IMR-90 (cell line): ENCODE measurements around the gene DACH1. TPM values are rescaled to one million over a fixed set of nuclear protein-coding genes. Genes with fewer than 3 reads are reported as not detected.

Experiments used
- ATAC-seq: fragments of 200-7000 bp; cut with Tn5 transposase; 2 replicates; pipeline ENCODE4 v1.9.1; 2020; ENCODE audit warnings: low read depth, mild to moderate bottlenecking, moderate library complexity
- BruUV-seq: library from RNA; stranded (reverse); fragments of 400-500 nt; replicated peaks from 2 replicates; lab custom pipeline; 2021; lab: Mats Ljungman, UMichigan
- CTCF ChIA-PET: fragments of 300-600 bp; formaldehyde crosslinking; extraction: SDS; loops from one replicate; lab custom pipeline; 2021; ENCODE audit warnings: antibody characterized with exemption; lab: Yijun Ruan, JAX
- POLR2A ChIA-PET: fragments of 300-600 bp; sonication (Branson Sonifier 250); formaldehyde crosslinking; loops from one replicate; lab custom pipeline; 2022; ENCODE audit warnings: antibody characterized with exemption; ENCODE audit not compliant: unreplicated experiment; lab: Charles Lee
- DNase-seq: peaks from one replicate; pipeline ENCODE4 v3.0.0; 2013
- H2AFZ ChIP-seq: replicated peaks from 2 replicates; pipeline ENCODE3; 2013; ENCODE audit warnings: low read length, mild to moderate bottlenecking; ENCODE audit not compliant: poor library complexity
- H2AK5ac ChIP-seq: 2 replicates; pipeline ENCODE4 v1.6.1; 2013; ENCODE audit warnings: low read depth, low read length, inconsistent platforms
- H2AK9ac ChIP-seq: replicated peaks from 2 replicates; pipeline ENCODE3; 2013; ENCODE audit warnings: mild to moderate bottlenecking, low read depth, low read length, moderate library complexity; ENCODE audit not compliant: poor library complexity
- H2BK120ac ChIP-seq: 2 replicates; pipeline ENCODE4 v1.6.1; 2013; ENCODE audit warnings: low read depth, low read length, inconsistent platforms
- H2BK15ac ChIP-seq: 3 replicates; pipeline ENCODE4 v1.6.1; 2013; ENCODE audit warnings: low read depth, low read length, inconsistent platforms
- H2BK20ac ChIP-seq: 2 replicates; pipeline ENCODE4 v1.6.1; 2013; ENCODE audit warnings: low read depth, mild to moderate bottlenecking, inconsistent platforms, low read length, moderate library complexity
- H2BK5ac ChIP-seq: 2 replicates; pipeline ENCODE4 v1.6.1; 2013; ENCODE audit warnings: mild to moderate bottlenecking, low read depth, low read length, inconsistent platforms; ENCODE audit not compliant: poor library complexity, severe bottlenecking
- H3K14ac ChIP-seq: replicated peaks from 2 replicates; pipeline ENCODE4 v1.6.1; 2013; ENCODE audit warnings: low read depth, low read length, inconsistent platforms
- H3K18ac ChIP-seq: 2 replicates; pipeline ENCODE4 v1.6.1; 2013; ENCODE audit warnings: low read depth, low read length, control low read depth
- H3K23ac ChIP-seq: 2 replicates; pipeline ENCODE4 v1.6.1; 2013; ENCODE audit warnings: low read depth, low read length, inconsistent platforms
- H3K27ac ChIP-seq: 2 replicates; pipeline ENCODE4 v1.5.1; 2013; ENCODE audit warnings: mild to moderate bottlenecking, control low read depth, low read length; ENCODE audit not compliant: insufficient read depth
- H3K27me3 ChIP-seq: 2 replicates; pipeline ENCODE4 v1.6.1; 2013; ENCODE audit warnings: low read length; ENCODE audit not compliant: control insufficient read depth, insufficient read depth
- H3K36me3 ChIP-seq: 2 replicates; pipeline ENCODE4 v1.6.1; 2013; ENCODE audit warnings: low read length, mixed read lengths; ENCODE audit not compliant: control insufficient read depth, insufficient read depth
- H3K4ac ChIP-seq: 2 replicates; pipeline ENCODE4 v1.6.1; 2013; ENCODE audit warnings: low read depth, low read length, inconsistent platforms
- H3K4me1 ChIP-seq: 2 replicates; pipeline ENCODE4 v1.6.1; 2013; ENCODE audit warnings: low read length, mixed read lengths; ENCODE audit not compliant: control insufficient read depth, insufficient read depth
- H3K4me2 ChIP-seq: 2 replicates; pipeline ENCODE4 v1.6.1; 2013; ENCODE audit warnings: low read depth, mild to moderate bottlenecking, control low read depth, low read length, moderate library complexity
- H3K4me3 ChIP-seq: 2 replicates; pipeline ENCODE4 v1.5.1; 2013; ENCODE audit warnings: low read depth, mild to moderate bottlenecking, control low read depth, low read length, moderate library complexity; ENCODE audit not compliant: insufficient read depth
- H3K56ac ChIP-seq: 2 replicates; pipeline ENCODE4 v1.6.1; 2013; ENCODE audit warnings: low read length, inconsistent platforms; ENCODE audit not compliant: insufficient read depth; ENCODE audit errors: extremely low read depth
- H3K79me1 ChIP-seq, 2 experiments: 2 replicates each; pipeline ENCODE4 v1.6.1; 2013; ENCODE audit warnings: low read length in 2 of 2, inconsistent platforms in 1 of 2, low read depth in 1 of 2
- H3K9ac ChIP-seq: 2 replicates; pipeline ENCODE4 v1.6.1; 2013; ENCODE audit warnings: low read depth, low read length, control low read depth
- H3K9me1 ChIP-seq: 2 replicates; pipeline ENCODE4 v1.6.1; 2013; ENCODE audit warnings: low read length, inconsistent platforms; ENCODE audit not compliant: insufficient read depth
- H3K9me3 ChIP-seq: 2 replicates; pipeline ENCODE4 v1.6.1; 2013; ENCODE audit warnings: low read length; ENCODE audit not compliant: control insufficient read depth, insufficient read depth
- H4K20me1 ChIP-seq: 2 replicates; pipeline ENCODE4 v1.6.1; 2013; ENCODE audit warnings: low read length, inconsistent platforms; ENCODE audit not compliant: insufficient read depth
- H4K5ac ChIP-seq: 2 replicates; pipeline ENCODE4 v1.6.1; 2013; ENCODE audit warnings: mild to moderate bottlenecking, low read depth, low read length, control low read depth
- H4K8ac ChIP-seq, 2 experiments: 2 replicates each; pipeline ENCODE4 v1.6.1; 2013; ENCODE audit warnings: low read depth in 2 of 2, low read length in 2 of 2, control low read depth in 1 of 2, inconsistent platforms in 1 of 2
- H4K91ac ChIP-seq: 2 replicates; pipeline ENCODE4 v1.6.1; 2013; ENCODE audit warnings: low read depth, low read length, inconsistent platforms; ENCODE audit not compliant: insufficient read depth
- BHLHE40 ChIP-seq: fragments of 150-350 bp; IDR thresholded peaks from 2 replicates; pipeline ENCODE4 v1.6.1; 2016; ENCODE audit warnings: mild to moderate bottlenecking, low read depth, low read length
- MAZ ChIP-seq: IDR thresholded peaks from 2 replicates; pipeline ENCODE4 v1.6.1; 2012; ENCODE audit warnings: low read depth, mild to moderate bottlenecking, low read length, improper control_type of control experiment, moderate library complexity, borderline replicate concordance
- MXI1 ChIP-seq: IDR thresholded peaks from 2 replicates; pipeline ENCODE4 v1.6.1; 2012; ENCODE audit warnings: low read depth, mild to moderate bottlenecking, low read length, moderate library complexity, borderline replicate concordance
- NFE2L2 ChIP-seq: fragments of 150-350 bp; IDR thresholded peaks from 2 replicates; pipeline ENCODE4 v1.6.1; 2016; ENCODE audit warnings: low read depth, mild to moderate bottlenecking, low read length
- SMC3 ChIP-seq: fragments of 150-350 bp; IDR thresholded peaks from 2 replicates; pipeline ENCODE4 v1.6.1; 2016; ENCODE audit warnings: low read depth, mild to moderate bottlenecking, antibody characterized with exemption, low read length, moderate library complexity
- WGBS, 2 experiments: methylation state at CpG; one replicate each; pipeline versions ENCODE4 v1.1.5 to v1.1.7; 2013; ENCODE audit warnings: missing lambda C conversion rate in 2 of 2; ENCODE audit not compliant: insufficient read length in 1 of 2; ENCODE audit errors: extremely low coverage in 2 of 2; 5-methylcytosine and 5-hydroxymethylcytosine counted together
- dilution Hi-C: fragments of 300-500 bp; cut with HindIII; formaldehyde crosslinking; loops from one replicate; pipeline ENCODE4 v1.14.3; 2018; ENCODE audit warnings: low sequenced_read_pairs; ENCODE audit not compliant: unreplicated experiment
- in situ Hi-C: fragments of 300-500 bp; cut with MboI; formaldehyde crosslinking; loops from 3 replicates; pipeline ENCODE4 v1.14.3; 2019; ENCODE audit warnings: low sequenced_read_pairs, inconsistent platforms, mixed read lengths
- intact Hi-C: fragments of 100-400 bp; cut with micrococcal nuclease; formaldehyde crosslinking; loops from 2 replicates; pipeline ENCODE4 v1.10.0; 2022
- polyA plus RNA-seq, 3 experiments: library from polyadenylated mRNA; depleted of rRNA; stranded (reverse); fragments of >200 nt; gene quantifications; 2 replicates each; pipeline ENCODE4 v1.2.3, GENCODE V29; 2012; ENCODE audit warnings: low replicate concordance in 1 of 3
- total RNA-seq: library from RNA; depleted of rRNA; stranded (reverse); fragments of >200 nt; gene quantifications from 2 replicates; pipeline ENCODE4 v1.2.3, GENCODE V29; 2012
- TF ChIP-seq, protein P1 (sequence below): conservative IDR thresholded peaks from 2 replicates; pipeline ENCODE4 v1.5.1; 2012; ENCODE audit warnings: mild to moderate bottlenecking, low read depth, low read length, improper control_type of control experiment
- TF ChIP-seq, protein P2 (sequence below): fragments of 150-350 bp; IDR thresholded peaks from 2 replicates; pipeline ENCODE4 v1.6.1; 2017; ENCODE audit warnings: mild to moderate bottlenecking, antibody characterized with exemption, low read length, low read depth

DACH1 gene
- total and polyA plus RNA-seq, 2 of the 4 experiments (the other 2 are of a cell fraction): not detected

- no peak overlapping the region for H4K8ac ChIP-seq
- H3K4me1 ChIP-seq: no peaks in the 10 kb centered on the region; the same call in 1 of the 2 replicates
- H3K36me3 ChIP-seq: no peaks in the 10 kb centered on the region
- no peak overlapping the region for H2AK5ac ChIP-seq
- no peaks in the 10 kb centered on the region for H4K20me1 ChIP-seq
- H2AFZ ChIP-seq: no peak overlapping the region
- no peak overlapping the region for H3K4me2 ChIP-seq
- no peak overlapping the region for H3K14ac ChIP-seq
- no peak overlapping the region for H4K5ac ChIP-seq
- H3K56ac ChIP-seq: no peak overlapping the region
- no peak for TF ChIP-seq MXI1
- TF ChIP-seq, protein P1, sequence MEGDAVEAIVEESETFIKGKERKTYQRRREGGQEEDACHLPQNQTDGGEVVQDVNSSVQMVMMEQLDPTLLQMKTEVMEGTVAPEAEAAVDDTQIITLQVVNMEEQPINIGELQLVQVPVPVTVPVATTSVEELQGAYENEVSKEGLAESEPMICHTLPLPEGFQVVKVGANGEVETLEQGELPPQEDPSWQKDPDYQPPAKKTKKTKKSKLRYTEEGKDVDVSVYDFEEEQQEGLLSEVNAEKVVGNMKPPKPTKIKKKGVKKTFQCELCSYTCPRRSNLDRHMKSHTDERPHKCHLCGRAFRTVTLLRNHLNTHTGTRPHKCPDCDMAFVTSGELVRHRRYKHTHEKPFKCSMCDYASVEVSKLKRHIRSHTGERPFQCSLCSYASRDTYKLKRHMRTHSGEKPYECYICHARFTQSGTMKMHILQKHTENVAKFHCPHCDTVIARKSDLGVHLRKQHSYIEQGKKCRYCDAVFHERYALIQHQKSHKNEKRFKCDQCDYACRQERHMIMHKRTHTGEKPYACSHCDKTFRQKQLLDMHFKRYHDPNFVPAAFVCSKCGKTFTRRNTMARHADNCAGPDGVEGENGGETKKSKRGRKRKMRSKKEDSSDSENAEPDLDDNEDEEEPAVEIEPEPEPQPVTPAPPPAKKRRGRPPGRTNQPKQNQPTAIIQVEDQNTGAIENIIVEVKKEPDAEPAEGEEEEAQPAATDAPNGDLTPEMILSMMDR: no peak
- TF ChIP-seq NFE2L2: no peak
- no peak for TF ChIP-seq BHLHE40
- no peak for TF ChIP-seq MAZ
- TF ChIP-seq SMC3: no peak
- TF ChIP-seq, protein P2, sequence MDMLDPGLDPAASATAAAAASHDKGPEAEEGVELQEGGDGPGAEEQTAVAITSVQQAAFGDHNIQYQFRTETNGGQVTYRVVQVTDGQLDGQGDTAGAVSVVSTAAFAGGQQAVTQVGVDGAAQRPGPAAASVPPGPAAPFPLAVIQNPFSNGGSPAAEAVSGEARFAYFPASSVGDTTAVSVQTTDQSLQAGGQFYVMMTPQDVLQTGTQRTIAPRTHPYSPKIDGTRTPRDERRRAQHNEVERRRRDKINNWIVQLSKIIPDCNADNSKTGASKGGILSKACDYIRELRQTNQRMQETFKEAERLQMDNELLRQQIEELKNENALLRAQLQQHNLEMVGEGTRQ: no peak
- H2BK120ac ChIP-seq: no peak overlapping the region
- no peaks in the 10 kb centered on the region for H3K9me1 ChIP-seq
- intact Hi-C loops: loop anchor here (5.0 kb wide), 1 partner anchor 329 kb away; no protein-coding TSS in a partner anchor
- CTCF ChIA-PET: no interaction called here
- H2AK9ac ChIP-seq: no peak overlapping the region
- H3K27me3 ChIP-seq: no peaks in the 10 kb centered on the region
- H3K18ac ChIP-seq: no peak overlapping the region
- no peaks in the 10 kb centered on the region for H3K79me1 ChIP-seq
- POLR2A ChIA-PET: no interaction called here
- no peak overlapping the region for H3K9ac ChIP-seq
- BruUV-seq: no TSS peak
- H3K4me3 ChIP-seq: no peak overlapping the region
- no peaks in the 10 kb centered on the region for H3K9me3 ChIP-seq
- H3K27ac ChIP-seq: no peak overlapping the region
- in situ Hi-C loops: no loop called here
- WGBS, 2 experiments: no CpG with 5 or more reads among the region's 2 CpGs
- ATAC-seq: no peak
- no peak overlapping the region for H4K91ac ChIP-seq
- DNase-seq: no peak
- dilution Hi-C loops: no loop called here
- H2BK20ac ChIP-seq: no peak overlapping the region
- no peak overlapping the region for H2BK5ac ChIP-seq
- H3K4ac ChIP-seq: no peak overlapping the region
- H2BK15ac ChIP-seq: no peak overlapping the region
- H3K23ac ChIP-seq: no peak overlapping the region
Observed at GRCh38 chr13:71536201-71536600, 330.8 kb downstream of the DACH1 start.
